HCT116 (cell line): ENCODE data around the gene KLHL25. TPM values are rescaled to one million over a fixed set of nuclear protein-coding genes. Genes with fewer than 3 reads are reported as not detected.

ENCODE experiments used
- ATAC-seq: fragments of 200-7000 bp; cut with Tn5 transposase; 2 replicates; pipeline ENCODE4 v1.9.1; 2020; ENCODE audit warnings: mild to moderate bottlenecking, moderate library complexity
- BruUV-seq: library from RNA; stranded (reverse); fragments of 400-500 nt; replicated peaks from 2 replicates; lab custom pipeline; 2021; lab: Mats Ljungman, UMichigan
- CTCF ChIA-PET: fragments of 300-600 bp; sonication (Branson Sonifier 250); formaldehyde crosslinking; loops from one replicate; lab custom pipeline; 2021; ENCODE audit warnings: antibody characterized with exemption; lab: Charles Lee
- POLR2A ChIA-PET: fragments of 300-600, 350-600 bp; sonication (Branson Sonifier 250); formaldehyde crosslinking; loops from one replicate; lab custom pipeline; 2021; ENCODE audit warnings: antibody characterized with exemption; lab: Charles Lee
- RAD21 ChIA-PET, 2 experiments: fragments of 300-600 bp; sonication (Branson Sonifier 250); formaldehyde crosslinking; loops; one replicate each; lab custom pipeline; 2023; ENCODE audit warnings: low total read pairs in 2 of 2; ENCODE audit not compliant: uncharacterized antibody in 2 of 2, unreplicated experiment in 2 of 2, low non-redundant PET in 1 of 2; lab: Charles Lee
- DNase-seq: peaks from one replicate; pipeline ENCODE4 v3.0.0-alpha.2; 2010; ENCODE audit warnings: low read depth, low spot score
- H2AFZ ChIP-seq: fragments of 200-600 bp; shearing (Covaris generic), sonication (generic); 2 replicates; pipeline ENCODE4 v1.6.1; 2017; ENCODE audit warnings: low read depth, mixed run types, mixed read lengths, antibody characterized with exemption, low read length; ENCODE audit not compliant: poor library complexity, severe bottlenecking
- H3K27ac ChIP-seq: 2 replicates; pipeline ENCODE4 v1.5.1; 2012; ENCODE audit warnings: low read depth, low read length
- H3K27me3 ChIP-seq: fragments of 200-600 bp; sonication (generic); 2 replicates; pipeline ENCODE4 v1.6.1; 2016; ENCODE audit warnings: mixed run types, low read length, mixed read lengths; ENCODE audit not compliant: insufficient read depth
- H3K36me3 ChIP-seq, 2 experiments: fragments of 200-500 bp in 1 of 2; fragments of 200-600 bp in 1 of 2; sonication (Bioruptor generic) in 1 of 2; sonication (generic) in 1 of 2; 2 replicates each; pipeline versions ENCODE4 v1.5.1 to v1.6.1; 2014 to 2016; ENCODE audit warnings: low read length in 2 of 2, inconsistent platforms in 1 of 2, mixed read lengths in 1 of 2, mixed run types in 1 of 2; ENCODE audit not compliant: insufficient read depth in 2 of 2, control insufficient read depth in 1 of 2
- H3K4me1 ChIP-seq, 2 experiments: fragments of 200-600 bp in 1 of 2; sonication (generic) in 1 of 2; 2 replicates each; pipeline versions ENCODE4 v1.5.1 to v1.6.1; 2012 to 2017; ENCODE audit warnings: low read length in 2 of 2, inconsistent platforms in 1 of 2, mild to moderate bottlenecking in 1 of 2, mixed read lengths in 1 of 2, mixed run types in 1 of 2, moderate library complexity in 1 of 2; ENCODE audit not compliant: insufficient read depth in 2 of 2, control insufficient read depth in 1 of 2
- H3K4me2 ChIP-seq: fragments of 200-600 bp; sonication (generic); 2 replicates; pipeline ENCODE4 v1.6.1; 2017; ENCODE audit warnings: mixed run types, low read length, mixed read lengths
- H3K4me3 ChIP-seq, 2 experiments: fragments of 200-600 bp in 1 of 2; sonication (generic) in 1 of 2; replicated peaks in 1 of 2; 2 replicates each; pipeline ENCODE4 v1.5.1; 2011 to 2016; ENCODE audit warnings: low read length in 2 of 2, control low read depth in 1 of 2, low read depth in 1 of 2, mild to moderate bottlenecking in 1 of 2, mixed read lengths in 1 of 2, mixed run types in 1 of 2
- H3K79me2 ChIP-seq: fragments of 200-600 bp; sonication (generic); 2 replicates; pipeline ENCODE4 v1.6.1; 2017; ENCODE audit warnings: mild to moderate bottlenecking, mixed run types, low read length, moderate library complexity, mixed read lengths; ENCODE audit not compliant: insufficient read depth
- H3K9ac ChIP-seq: fragments of 200-600 bp; sonication (generic); 2 replicates; pipeline ENCODE4 v1.6.1; 2016; ENCODE audit warnings: low read length, mixed read lengths
- H3K9me2 ChIP-seq: fragments of 200-600 bp; sonication (generic), shearing (Covaris generic); 2 replicates; pipeline ENCODE4 v1.6.1; 2017; ENCODE audit warnings: mixed run types, mild to moderate bottlenecking, moderate library complexity; ENCODE audit not compliant: insufficient read depth
- H3K9me3 ChIP-seq, 2 experiments: fragments of 200-500 bp in 1 of 2; fragments of 200-600 bp in 1 of 2; sonication (Bioruptor generic) in 1 of 2; sonication (generic) in 1 of 2; 2 replicates each; pipeline ENCODE4 v1.6.1; 2014 to 2017; ENCODE audit warnings: low read length in 2 of 2, mixed read lengths in 2 of 2, inconsistent platforms in 1 of 2, low read depth in 1 of 2, mild to moderate bottlenecking in 1 of 2, mixed run types in 1 of 2, moderate library complexity in 1 of 2; ENCODE audit not compliant: control insufficient read depth in 1 of 2, insufficient read depth in 1 of 2
- H4K20me1 ChIP-seq: fragments of 200-600 bp; sonication (generic), shearing (Covaris generic); 2 replicates; pipeline ENCODE4 v1.6.1; 2017; ENCODE audit warnings: mixed run types, mild to moderate bottlenecking, moderate library complexity; ENCODE audit not compliant: insufficient read depth
- CBX3 ChIP-seq: IDR thresholded peaks from 2 replicates; pipeline ENCODE4 v1.6.1; 2012; ENCODE audit warnings: low read depth
- CEBPB ChIP-seq: IDR thresholded peaks from 2 replicates; pipeline ENCODE4 v1.6.1; 2012; ENCODE audit warnings: low read depth
- EGR1 ChIP-seq: IDR thresholded peaks from 2 replicates; pipeline ENCODE4 v1.6.1; 2012; ENCODE audit warnings: low read depth
- JUND ChIP-seq: IDR thresholded peaks from 2 replicates; pipeline ENCODE4 v1.6.1; 2012
- RAD21 ChIP-seq: IDR thresholded peaks from 2 replicates; pipeline ENCODE4 v1.6.1; 2012; ENCODE audit warnings: low read depth, mild to moderate bottlenecking
- SRF ChIP-seq: IDR thresholded peaks from 2 replicates; pipeline ENCODE4 v1.6.1; 2012; ENCODE audit warnings: low read depth
- YY1 ChIP-seq: IDR thresholded peaks from 2 replicates; pipeline ENCODE4 v1.6.1; 2011; ENCODE audit warnings: low read length, low read depth, moderate library complexity, mild to moderate bottlenecking; ENCODE audit not compliant: insufficient replicate concordance; ENCODE audit errors: extremely low read depth
- ZNF274 ChIP-seq: fragments of 200-500 bp; sonication (Bioruptor generic); IDR thresholded peaks from 2 replicates; pipeline ENCODE4 v1.6.1; 2014; ENCODE audit warnings: mild to moderate bottlenecking, low read depth, low read length, inconsistent platforms
- intact Hi-C: fragments of 100-400 bp; cut with micrococcal nuclease; formaldehyde crosslinking; loops from 2 replicates; pipeline ENCODE4 v1.10.0; 2022
- total RNA-seq: library from RNA; stranded (reverse); gene quantifications from one replicate; pipeline ENCODE4 v1.2.1, GENCODE V29; 2021; ENCODE audit not compliant: unreplicated experiment
- TF ChIP-seq, protein P1 (sequence below), 3 experiments: fragments of 200-600 bp in 1 of 3; sonication (generic) in 1 of 3; IDR thresholded peaks in 2 of 3; conservative IDR thresholded peaks in 1 of 3; 2 replicates each; pipeline ENCODE4 v1.5.1; 2012 to 2017; ENCODE audit warnings: low read depth in 2 of 3, low read length in 2 of 3, antibody characterized with exemption in 1 of 3, borderline replicate concordance in 1 of 3, control low read depth in 1 of 3, mild to moderate bottlenecking in 1 of 3, mixed read lengths in 1 of 3, mixed run types in 1 of 3, moderate library complexity in 1 of 3; ENCODE audit not compliant: insufficient read depth in 1 of 3
- TF ChIP-seq, protein P2 (sequence below): IDR thresholded peaks from 2 replicates; pipeline ENCODE4 v1.6.1; 2011; ENCODE audit warnings: mild to moderate bottlenecking, low read length, moderate library complexity; ENCODE audit not compliant: insufficient replicate concordance; ENCODE audit errors: extremely low read depth

KLHL25 gene
- total RNA-seq, 1 experiment from 2014 or later, result 5.3 TPM

DNA sequence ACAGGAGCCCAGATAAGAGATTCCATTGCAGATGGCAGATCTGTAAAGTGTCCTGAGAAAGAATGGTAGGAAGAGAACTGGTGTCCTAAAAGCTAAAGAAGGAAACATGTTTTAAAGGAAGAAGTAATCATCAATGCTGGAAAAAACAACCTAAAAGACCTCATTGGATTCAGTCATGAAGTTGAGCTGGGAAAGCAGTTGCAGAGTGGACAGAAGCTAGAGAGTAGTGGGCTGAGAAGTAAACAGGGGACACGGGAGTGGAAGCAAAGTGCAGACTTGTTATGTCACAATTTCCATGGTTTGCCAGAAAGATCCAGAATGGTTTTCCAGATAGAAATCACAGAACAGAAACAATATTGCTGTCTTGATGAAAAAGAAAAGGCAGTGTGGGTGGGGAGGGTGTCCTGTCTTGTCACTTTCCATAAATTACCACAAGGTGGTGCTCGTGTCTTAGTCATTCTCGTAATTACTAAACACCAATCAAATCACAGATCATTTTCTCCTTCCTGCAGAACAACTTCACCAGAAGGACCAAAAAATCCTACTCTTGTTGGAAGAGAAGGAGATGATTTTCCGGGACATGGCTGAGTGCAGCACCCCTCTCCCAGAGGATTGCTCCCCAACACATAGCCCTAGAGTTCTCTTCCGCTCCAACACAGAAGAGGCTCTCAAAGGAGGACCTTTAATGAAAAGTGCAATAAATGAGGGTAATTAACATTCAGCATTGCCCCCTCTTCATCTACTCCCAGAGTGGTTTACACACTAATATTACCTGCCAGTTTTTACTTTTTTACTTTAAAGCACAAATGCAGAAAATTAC lies 64.5 kb downstream of the KLHL25 start:
- TF ChIP-seq, protein P1, sequence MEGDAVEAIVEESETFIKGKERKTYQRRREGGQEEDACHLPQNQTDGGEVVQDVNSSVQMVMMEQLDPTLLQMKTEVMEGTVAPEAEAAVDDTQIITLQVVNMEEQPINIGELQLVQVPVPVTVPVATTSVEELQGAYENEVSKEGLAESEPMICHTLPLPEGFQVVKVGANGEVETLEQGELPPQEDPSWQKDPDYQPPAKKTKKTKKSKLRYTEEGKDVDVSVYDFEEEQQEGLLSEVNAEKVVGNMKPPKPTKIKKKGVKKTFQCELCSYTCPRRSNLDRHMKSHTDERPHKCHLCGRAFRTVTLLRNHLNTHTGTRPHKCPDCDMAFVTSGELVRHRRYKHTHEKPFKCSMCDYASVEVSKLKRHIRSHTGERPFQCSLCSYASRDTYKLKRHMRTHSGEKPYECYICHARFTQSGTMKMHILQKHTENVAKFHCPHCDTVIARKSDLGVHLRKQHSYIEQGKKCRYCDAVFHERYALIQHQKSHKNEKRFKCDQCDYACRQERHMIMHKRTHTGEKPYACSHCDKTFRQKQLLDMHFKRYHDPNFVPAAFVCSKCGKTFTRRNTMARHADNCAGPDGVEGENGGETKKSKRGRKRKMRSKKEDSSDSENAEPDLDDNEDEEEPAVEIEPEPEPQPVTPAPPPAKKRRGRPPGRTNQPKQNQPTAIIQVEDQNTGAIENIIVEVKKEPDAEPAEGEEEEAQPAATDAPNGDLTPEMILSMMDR (IDR thresholded peaks at IDR 0.05 in 2 of 3, conservative IDR thresholded peaks at IDR 0.05 in 1 of 3; ENCODE audit: borderline replicate concordance in 1 of 3, insufficient read depth in 1 of 3, low read depth in 2 of 3, low read length in 2 of 3), result peak; percentile 61 to 81 (median 68)
- TF ChIP-seq ZNF274, result no peak
- peak; percentile 79 for TF ChIP-seq RAD21
- POLR2A ChIA-PET, result no interaction called here
- CTCF ChIA-PET, result interaction anchor here (0.8 to 1.4 kb wide), 6 partner anchors 12 to 434 kb away, joined by 3 to 14 read pairs (median 5); no protein-coding TSS in a partner anchor

DNA sequence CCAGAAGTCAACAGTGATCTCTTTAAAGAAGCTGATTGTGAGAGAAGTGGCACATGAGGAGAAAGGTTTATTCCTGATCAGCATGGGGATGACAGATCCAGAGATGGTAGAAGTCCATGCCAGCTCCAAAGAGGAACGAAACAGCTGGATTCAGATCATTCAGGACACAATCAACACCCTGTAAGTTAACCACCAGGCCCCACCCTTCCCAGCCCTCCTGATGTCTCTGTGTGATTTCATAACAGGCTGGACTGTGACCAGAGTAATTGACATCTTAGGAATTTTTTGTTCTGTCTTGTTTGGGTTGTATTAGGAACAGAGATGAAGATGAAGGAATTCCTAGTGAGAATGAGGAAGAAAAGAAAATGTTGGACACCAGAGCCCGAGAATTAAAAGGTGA lies 67.7 kb downstream of the KLHL25 start:
- intact Hi-C loops, result loop anchor here (10.0 kb wide), 1 partner anchor 422 kb away; no protein-coding TSS in a partner anchor
- Histone ChIP-seq H3K9me3 (no peaks in the 10 kb centered on the region), H3K27ac (no peak overlapping the region), H3K79me2 (no peaks in the 10 kb centered on the region), H4K20me1 (0 out of 2 replicates have a peak, but pooled peaks cover 4% of the 10 kb centered on the region), H3K4me3 (no peak overlapping the region), H3K9me2 (no peaks in the 10 kb centered on the region), H3K9ac (no peak overlapping the region), H3K36me3 (peaks cover 10 to 27% of the 10 kb centered on the region in 2 experiments; a peak in 3 of 4 replicates), H2AFZ (no peak overlapping the region), H3K27me3 (no peaks in the 10 kb centered on the region), H3K4me2 (no peak overlapping the region), H3K4me1 (no peaks in the 10 kb centered on the region)
- ChIA-PET CTCF (no interaction called here), POLR2A (no interaction called here), RAD21 (interaction anchor here in 1 of 2 experiments (1.2 kb wide), 1 partner anchor 431 kb away, joined by 3 read pairs; no protein-coding TSS in a partner anchor)
- no peak for TF ChIP-seq SRF
- no peak for TF ChIP-seq YY1
- TF ChIP-seq JUND, result no peak
- TF ChIP-seq CEBPB, result no peak
- TF ChIP-seq, protein P2, sequence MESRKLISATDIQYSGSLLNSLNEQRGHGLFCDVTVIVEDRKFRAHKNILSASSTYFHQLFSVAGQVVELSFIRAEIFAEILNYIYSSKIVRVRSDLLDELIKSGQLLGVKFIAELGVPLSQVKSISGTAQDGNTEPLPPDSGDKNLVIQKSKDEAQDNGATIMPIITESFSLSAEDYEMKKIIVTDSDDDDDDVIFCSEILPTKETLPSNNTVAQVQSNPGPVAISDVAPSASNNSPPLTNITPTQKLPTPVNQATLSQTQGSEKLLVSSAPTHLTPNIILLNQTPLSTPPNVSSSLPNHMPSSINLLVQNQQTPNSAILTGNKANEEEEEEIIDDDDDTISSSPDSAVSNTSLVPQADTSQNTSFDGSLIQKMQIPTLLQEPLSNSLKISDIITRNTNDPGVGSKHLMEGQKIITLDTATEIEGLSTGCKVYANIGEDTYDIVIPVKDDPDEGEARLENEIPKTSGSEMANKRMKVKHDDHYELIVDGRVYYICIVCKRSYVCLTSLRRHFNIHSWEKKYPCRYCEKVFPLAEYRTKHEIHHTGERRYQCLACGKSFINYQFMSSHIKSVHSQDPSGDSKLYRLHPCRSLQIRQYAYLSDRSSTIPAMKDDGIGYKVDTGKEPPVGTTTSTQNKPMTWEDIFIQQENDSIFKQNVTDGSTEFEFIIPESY, result no peak
- TF ChIP-seq CBX3, result no peak
- TF ChIP-seq EGR1, result no peak
- ATAC-seq (no peak), DNase-seq (no peak)
- BruUV-seq, result no TSS peak

More for the DNA sequence above, 64.5 kb downstream of the KLHL25 start:
- BruUV-seq, result no TSS peak
- Histone ChIP-seq H3K36me3 (peaks cover 24 to 27% of the 10 kb centered on the region in 2 experiments), H3K9me3 (0 out of 4 replicates have a peak, but pooled peaks cover 3 to 6% of the 10 kb centered on the region in 2 experiments), H2AFZ (no peak overlapping the region), H3K79me2 (no peaks in the 10 kb centered on the region), H3K27ac (no peak overlapping the region), H3K9me2 (no peaks in the 10 kb centered on the region), H3K9ac (no peak overlapping the region), H4K20me1 (0 out of 2 replicates have a peak, but pooled peaks cover 4% of the 10 kb centered on the region), H3K4me1 (no peaks in the 10 kb centered on the region), H3K27me3 (no peaks in the 10 kb centered on the region), H3K4me3 (no peak overlapping the region), H3K4me2 (no peak overlapping the region)
- DNase-seq (peak; percentile 47), ATAC-seq (peak; percentile 93)
- intact Hi-C loops, result loop anchor here (1.0 to 5.0 kb wide), 3 partner anchors 57 to 110 kb away; no protein-coding TSS in a partner anchor
- RAD21 ChIA-PET, result interaction anchor here (0.8 to 1.1 kb wide), 2 partner anchors 100 to 434 kb away, joined by 3 read pairs; no protein-coding TSS in a partner anchor
